HG02938 (cell line): ENCODE measurements around the gene SLC6A18.
"Not testable (repeated sequence)": the region's sequence is repeated elsewhere in the genome, so short reads cannot be mapped to it uniquely, and the experiment has no call there.

Experiments used
- ATAC-seq: cut with Tn5 transposase; IDR thresholded peaks from one replicate; pipeline ENCODE4 v1.9.1; 2021; ENCODE audit warnings: mild to moderate bottlenecking, moderate library complexity; ENCODE audit not compliant: unreplicated experiment

SLC6A18 gene

DNA sequence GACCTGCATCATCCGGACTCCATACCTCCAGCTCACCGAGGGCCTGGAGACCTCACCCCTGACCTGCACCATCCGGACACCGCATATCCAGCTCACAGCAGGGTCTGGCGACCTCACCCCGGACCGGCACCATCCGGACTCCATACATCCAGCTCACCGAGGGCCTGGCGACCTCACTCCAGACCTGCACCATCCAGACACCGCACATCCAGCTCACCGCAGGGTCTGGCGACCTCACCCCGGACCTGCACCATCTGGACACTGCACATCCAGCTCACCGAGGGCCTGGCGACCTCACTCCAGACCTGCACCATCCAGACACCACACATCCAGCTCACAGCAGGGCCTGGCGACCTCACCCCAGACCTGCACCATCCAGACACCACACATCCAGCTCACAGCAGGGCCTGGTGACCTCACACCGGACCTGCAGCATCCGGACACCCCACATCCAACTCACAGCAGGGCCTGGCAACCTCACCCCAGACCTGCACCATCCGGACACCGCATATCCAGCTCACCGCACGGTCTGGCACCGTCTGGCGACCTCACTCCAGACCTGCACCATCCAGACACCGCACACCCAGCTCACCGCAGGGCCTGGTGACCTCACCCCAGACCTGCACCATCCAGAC, 59.3 kb downstream of the SLC6A18 start:
- ATAC-seq = not testable (repeated sequence)

DNA sequence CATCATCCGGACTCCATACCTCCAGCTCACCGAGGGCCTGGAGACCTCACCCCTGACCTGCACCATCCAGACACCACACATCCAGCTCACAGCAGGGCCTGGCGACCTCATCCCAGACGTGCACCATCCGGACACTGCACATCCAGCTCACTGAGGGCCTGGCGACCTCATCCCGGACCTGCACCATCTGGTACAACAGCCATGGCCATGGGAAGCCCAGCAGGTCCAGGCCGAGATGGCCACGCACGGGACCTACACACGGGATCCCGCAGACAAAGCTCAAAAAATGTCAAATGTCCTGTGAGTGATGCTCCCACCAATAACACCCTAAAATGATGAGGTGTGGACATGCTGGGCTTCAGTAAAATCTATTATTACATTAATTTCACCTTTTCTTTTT, 60.0 kb downstream of the SLC6A18 start:
- no peak for ATAC-seq

- no peak for ATAC-seq
Measured at GRCh38 chr5:1285883-1286291, 60.7 kb downstream of the SLC6A18 start.

- no peak for ATAC-seq
Measured at GRCh38 chr5:1288439-1289335, 63.5 kb downstream of the SLC6A18 start.

DNA sequence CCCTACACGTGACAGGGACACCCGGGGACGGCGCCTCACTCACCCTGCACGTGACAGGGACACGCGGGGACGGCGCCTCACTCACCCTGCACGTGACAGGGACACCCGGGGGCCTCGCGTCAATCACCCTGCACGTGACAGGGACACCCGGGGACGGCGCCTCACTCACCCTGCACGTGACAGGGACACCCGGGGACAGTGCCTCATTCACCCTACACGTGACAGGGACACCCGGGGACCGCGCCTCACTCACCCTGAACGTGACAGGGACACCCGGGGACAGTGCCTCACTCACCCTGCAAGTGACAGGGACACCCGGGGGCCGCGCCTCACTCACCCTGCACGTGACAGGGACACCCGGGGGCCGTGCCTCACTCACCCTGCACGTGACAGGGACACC, 64.4 kb downstream of the SLC6A18 start:
- ATAC-seq = not testable (repeated sequence)

DNA sequence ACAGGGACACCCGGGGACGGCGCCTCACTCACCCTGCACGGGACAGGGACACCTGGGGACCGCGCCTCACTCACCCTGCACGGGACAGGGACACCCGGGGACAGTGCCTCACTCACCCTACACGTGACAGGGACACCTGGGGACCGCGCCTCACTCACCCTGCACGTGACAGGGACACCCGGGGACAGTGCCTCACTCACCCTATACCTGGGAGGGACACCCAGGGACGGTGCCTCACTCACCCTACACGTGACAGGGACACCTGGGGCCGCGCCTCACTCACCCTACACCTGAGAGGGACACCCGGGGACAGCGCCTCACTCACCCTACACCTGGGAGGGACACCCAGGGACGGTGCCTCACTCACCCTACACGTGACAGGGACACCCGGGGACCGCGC, 65.8 kb downstream of the SLC6A18 start:
- not testable (repeated sequence) for ATAC-seq

DNA sequence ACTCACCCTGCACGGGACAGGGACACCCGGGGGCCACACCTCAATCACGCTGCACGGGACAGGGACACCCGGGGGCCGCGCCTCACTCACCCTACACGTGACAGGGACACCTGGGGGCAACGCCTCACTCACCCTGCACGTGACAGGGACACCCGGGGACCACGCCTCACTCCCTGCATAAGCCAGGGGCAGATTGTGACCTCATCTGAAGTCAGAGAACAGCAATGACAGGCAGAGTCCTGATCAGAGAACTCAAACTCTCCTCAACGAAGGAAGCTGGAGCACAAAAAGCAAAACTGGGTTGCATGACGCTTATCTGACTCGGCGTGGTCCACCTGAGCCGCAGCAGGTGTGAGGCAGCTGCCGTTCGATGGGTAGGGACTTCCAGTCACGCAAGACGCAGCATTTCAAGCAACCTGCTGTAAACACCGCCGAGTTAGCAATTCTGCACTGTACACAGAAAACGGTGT, 66.5 kb downstream of the SLC6A18 start:
- ATAC-seq = no peak

- ATAC-seq = no peak
Measured at GRCh38 chr5:1292139-1292538, 67.0 kb downstream of the SLC6A18 start.

DNA sequence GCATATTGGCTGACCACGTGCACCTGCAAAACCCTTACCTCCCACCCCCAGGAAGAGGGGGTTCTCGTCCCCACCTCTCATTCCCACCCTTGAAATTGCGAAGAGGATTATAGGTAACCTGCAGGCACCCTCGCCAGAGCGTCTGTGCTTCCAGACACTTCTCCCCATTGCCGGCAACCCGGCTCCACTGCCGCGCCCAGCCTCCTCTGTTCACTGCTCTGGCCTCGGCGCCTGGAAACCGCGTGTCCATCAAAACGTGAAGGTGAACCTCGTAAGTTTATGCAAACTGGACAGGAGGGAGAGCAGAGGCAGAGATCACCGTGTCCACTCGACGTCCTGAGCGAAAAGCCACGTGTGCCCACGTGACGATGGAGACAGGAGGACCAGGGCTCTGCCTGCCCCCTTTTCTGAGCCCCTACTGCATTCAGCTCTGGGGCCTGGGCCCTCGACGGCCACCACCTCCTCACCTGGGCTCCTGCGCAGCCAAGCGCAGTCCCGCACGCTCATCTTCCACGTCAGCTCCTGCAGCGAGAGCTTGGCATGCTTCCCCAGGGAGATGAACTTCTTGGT, 67.8 kb downstream of the SLC6A18 start:
- no peak for ATAC-seq

DNA sequence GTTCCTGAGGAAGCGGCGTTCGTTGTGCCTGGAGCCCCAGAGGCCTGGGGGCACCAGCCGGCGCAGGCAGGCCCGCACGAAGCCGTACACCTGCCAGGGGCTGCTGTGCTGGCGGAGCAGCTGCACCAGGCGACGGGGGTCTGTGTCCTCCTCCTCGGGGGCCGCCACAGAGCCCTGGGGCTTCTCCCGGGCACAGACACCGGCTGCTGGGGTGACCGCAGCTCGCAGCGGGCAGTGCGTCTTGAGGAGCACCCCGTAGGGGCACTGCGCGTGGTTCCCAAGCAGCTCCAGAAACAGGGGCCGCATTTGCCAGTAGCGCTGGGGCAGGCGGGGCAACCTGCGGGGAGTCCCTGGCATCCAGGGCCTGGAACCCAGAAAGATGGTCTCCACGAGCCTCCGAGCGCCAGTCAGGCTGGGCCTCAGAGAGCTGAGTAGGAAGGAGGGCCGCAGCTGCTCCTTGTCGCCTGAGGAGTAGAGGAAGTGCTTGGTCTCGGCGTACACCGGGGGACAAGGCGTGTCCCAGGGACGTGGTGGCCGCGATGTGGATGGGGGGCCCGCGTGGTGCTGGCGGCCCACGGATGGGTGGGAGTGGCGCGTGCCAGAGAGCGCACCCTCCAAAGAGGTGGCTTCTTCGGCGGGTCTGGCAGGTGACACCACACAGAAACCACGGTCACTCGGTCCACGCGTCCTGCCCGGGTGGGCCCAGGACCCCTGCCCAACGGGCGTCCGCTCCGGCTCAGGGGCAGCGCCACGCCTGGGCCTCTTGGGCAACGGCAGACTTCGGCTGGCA, 68.4 kb downstream of the SLC6A18 start:
- no peak for ATAC-seq

- no peak for ATAC-seq
Measured at GRCh38 chr5:1294206-1294834, 69.1 kb downstream of the SLC6A18 start.

DNA sequence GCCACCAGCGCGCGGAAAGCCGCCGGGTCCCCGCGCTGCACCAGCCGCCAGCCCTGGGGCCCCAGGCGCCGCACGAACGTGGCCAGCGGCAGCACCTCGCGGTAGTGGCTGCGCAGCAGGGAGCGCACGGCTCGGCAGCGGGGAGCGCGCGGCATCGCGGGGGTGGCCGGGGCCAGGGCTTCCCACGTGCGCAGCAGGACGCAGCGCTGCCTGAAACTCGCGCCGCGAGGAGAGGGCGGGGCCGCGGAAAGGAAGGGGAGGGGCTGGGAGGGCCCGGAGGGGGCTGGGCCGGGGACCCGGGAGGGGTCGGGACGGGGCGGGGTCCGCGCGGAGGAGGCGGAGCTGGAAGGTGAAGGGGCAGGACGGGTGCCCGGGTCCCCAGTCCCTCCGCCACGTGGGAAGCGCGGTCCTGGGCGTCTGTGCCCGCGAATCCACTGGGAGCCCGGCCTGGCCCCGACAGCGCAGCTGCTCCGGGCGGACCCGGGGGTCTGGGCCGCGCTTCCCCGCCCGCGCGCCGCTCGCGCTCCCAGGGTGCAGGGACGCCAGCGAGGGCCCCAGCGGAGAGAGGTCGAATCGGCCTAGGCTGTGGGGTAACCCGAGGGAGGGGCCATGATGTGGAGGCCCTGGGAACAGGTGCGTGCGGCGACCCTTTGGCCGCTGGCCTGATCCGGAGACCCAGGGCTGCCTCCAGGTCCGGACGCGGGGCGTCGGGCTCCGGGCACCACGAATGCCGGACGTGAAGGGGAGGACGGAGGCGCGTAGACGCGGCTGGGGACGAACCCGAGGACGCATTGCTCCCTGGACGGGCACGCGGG, 69.9 kb downstream of the SLC6A18 start, which contains the start of gene TERT:
Gene TERT (minus strand): TSS at position 234 of the 815 bp plus-strand sequence. CDS start 79 bp downstream, at position 155.
- no peak for ATAC-seq

DNA sequence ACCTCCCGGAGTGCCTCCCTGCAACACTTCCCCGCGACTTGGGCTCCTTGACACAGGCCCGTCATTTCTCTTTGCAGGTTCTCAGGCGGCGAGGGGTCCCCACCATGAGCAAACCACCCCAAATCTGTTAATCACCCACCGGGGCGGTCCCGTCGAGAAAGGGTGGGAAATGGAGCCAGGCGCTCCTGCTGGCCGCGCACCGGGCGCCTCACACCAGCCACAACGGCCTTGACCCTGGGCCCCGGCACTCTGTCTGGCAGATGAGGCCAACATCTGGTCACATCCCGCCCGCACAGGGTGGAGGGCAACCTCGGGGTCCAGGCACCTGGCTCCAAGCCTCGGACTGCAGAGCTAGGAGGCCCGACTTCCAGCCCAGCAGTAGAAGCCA, 70.5 kb downstream of the SLC6A18 start:
- no peak for ATAC-seq
